ENCODE measurements around the gene CHMP2A. TPM values are rescaled to one million over a fixed set of nuclear protein-coding genes. Genes with fewer than 3 reads are reported as not detected.
"Not testable (repeated sequence)": the region's sequence is repeated elsewhere in the genome, so short reads cannot be mapped to it uniquely, and the experiment has no call there.

Gene CHMP2A
- total and polyA plus RNA-seq, 4 donors, result 87.7 to 309 (median 192) TPM

DNA sequence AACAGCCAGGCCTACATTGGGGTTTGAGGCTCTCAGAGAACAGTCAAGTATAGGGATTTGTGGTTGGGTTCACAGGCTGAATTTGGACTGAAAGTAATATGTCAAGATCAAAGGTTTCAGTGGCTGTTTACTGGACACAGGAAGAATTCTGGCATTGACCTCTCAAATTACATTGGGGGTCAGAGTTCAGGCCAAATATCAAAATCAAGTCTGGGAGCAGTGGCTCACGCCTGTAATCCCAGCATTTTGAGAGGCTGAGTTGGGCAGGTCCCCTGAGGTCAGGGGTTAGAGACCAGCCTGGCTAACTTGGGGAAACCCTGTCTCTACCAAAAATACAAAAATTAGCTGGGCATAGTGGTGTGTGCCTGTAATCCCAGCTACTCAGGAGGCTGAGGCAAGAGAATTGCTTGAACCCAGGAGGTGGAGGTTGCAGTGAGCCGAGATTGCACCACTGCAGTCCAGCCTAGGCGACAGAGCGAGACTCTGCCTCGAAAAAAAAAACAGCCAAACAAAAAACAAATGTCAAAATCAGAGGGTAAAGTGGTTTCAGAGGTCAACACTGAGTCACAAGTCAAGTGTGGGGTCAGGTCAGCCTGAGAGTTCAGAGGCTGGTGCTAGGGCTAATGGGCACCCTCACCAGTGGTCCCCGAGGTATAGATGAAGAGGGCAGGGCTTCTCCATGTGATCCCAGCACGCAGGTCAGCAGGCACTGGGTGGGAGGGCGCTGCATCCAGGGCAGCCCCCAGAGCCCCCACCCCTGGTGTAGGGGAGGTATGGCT, 44.6 kb downstream of the CHMP2A start:
- Histone ChIP-seq H3K36me3 (ENCODE audit: control insufficient read depth in 4 of 4, insufficient read depth in 4 of 4, low read length in 4 of 4) (no peaks in the 10 kb centered on the region), H3K27ac (ENCODE audit: low read depth in 1 of 2, low read length in 1 of 2) (no peak overlapping the region), H3K9me3 (ENCODE audit: control insufficient read depth in 4 of 4, insufficient read depth in 3 of 4, low read length in 3 of 4) (no peaks in the 10 kb centered on the region), H3K9ac (ENCODE audit: insufficient read depth in 1 of 2, low read length in 2 of 2) (no peak overlapping the region), H3K4me3 (no peak overlapping the region), H3K27me3 (ENCODE audit: control insufficient read depth in 3 of 3, insufficient read depth in 3 of 3, low read length in 2 of 3) (no peaks in the 10 kb centered on the region), H3K4me1 (ENCODE audit: control insufficient read depth in 5 of 5, insufficient read depth in 5 of 5, low read length in 5 of 5) (peaks cover 0 to 9% (median 2%) of the 10 kb centered on the region in 5 donors)
- no peak for ATAC-seq (ENCODE audit: insufficient read depth, low FRiP score)
- no peak for DNase-seq
- 81 to 88% methylated on average over 8 of the region's 8 CpGs for WGBS, 2 donors
- no peak for TF ChIP-seq CTCF (IDR thresholded peaks at IDR 0.05; ENCODE audit: control extremely low read depth, extremely low read depth)

DNA sequence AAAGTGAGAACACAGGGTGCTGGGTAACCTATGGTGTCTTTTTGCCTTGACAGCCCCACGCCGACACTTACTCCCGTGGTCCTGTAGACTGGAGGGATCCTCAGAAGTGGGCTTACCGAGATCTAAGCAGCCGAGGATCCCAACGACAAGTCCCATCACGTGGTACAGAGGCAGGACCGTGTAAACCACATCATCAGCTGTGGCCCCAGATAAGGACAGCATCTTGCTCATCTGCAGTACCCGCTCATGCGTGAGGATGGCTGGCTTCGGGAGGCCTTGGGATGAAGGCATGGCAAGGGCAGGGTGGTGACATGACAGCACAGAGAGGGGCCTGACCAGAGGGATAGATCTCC, 45.2 kb downstream of the CHMP2A start:
- 87 to 91% methylated on average over 11 of the region's 11 CpGs for WGBS, 2 donors

GRCh38 chr19:58507602-58508223, 47.2 kb downstream of the CHMP2A start:
- H3K4me3 ChIP-seq; H3K27me3 ChIP-seq (ENCODE audit: control insufficient read depth in 3 of 3, insufficient read depth in 3 of 3, low read length in 2 of 3); H3K36me3 ChIP-seq (ENCODE audit: control insufficient read depth in 4 of 4, insufficient read depth in 4 of 4, low read length in 4 of 4); H3K9ac ChIP-seq (ENCODE audit: insufficient read depth in 1 of 2, low read length in 2 of 2); H3K9me3 ChIP-seq (ENCODE audit: control insufficient read depth in 4 of 4, insufficient read depth in 3 of 4, low read length in 3 of 4); DNase-seq; ATAC-seq (ENCODE audit: insufficient read depth, low FRiP score); H3K27ac ChIP-seq (ENCODE audit: low read depth in 1 of 2, low read length in 1 of 2); H3K4me1 ChIP-seq (ENCODE audit: control insufficient read depth in 5 of 5, insufficient read depth in 5 of 5, low read length in 5 of 5): not testable (repeated sequence)
- 76 to 88% methylated on average over 7 of the region's 8 CpGs for WGBS, 2 donors

More for the DNA sequence above, 45.2 kb downstream of the CHMP2A start:
- TF ChIP-seq CTCF (IDR thresholded peaks at IDR 0.05; ENCODE audit: control extremely low read depth, extremely low read depth), result no peak
- Histone ChIP-seq H3K9me3 (ENCODE audit: control insufficient read depth in 4 of 4, insufficient read depth in 3 of 4, low read length in 3 of 4) (no peaks in the 10 kb centered on the region), H3K27ac (ENCODE audit: low read depth in 1 of 2, low read length in 1 of 2) (no peak overlapping the region), H3K27me3 (ENCODE audit: control insufficient read depth in 3 of 3, insufficient read depth in 3 of 3, low read length in 2 of 3) (no peaks in the 10 kb centered on the region), H3K9ac (ENCODE audit: insufficient read depth in 1 of 2, low read length in 2 of 2) (no peak overlapping the region), H3K4me1 (ENCODE audit: control insufficient read depth in 5 of 5, insufficient read depth in 5 of 5, low read length in 5 of 5) (peaks cover 0 to 8% (median 2%) of the 10 kb centered on the region in 5 donors), H3K4me3 (no peak overlapping the region), H3K36me3 (ENCODE audit: control insufficient read depth in 4 of 4, insufficient read depth in 4 of 4, low read length in 4 of 4) (no peaks in the 10 kb centered on the region)
- no peak for ATAC-seq (ENCODE audit: insufficient read depth, low FRiP score)
- no peak for DNase-seq

Small RNA genes within 50 kb of the gene (small RNA-seq; reads per million reads assigned to genes)
- not detected for gene MIR6807 (ENCODE audit: low replicate concordance)
- not detected for gene RN7SL525P (ENCODE audit: low replicate concordance)

Other genes with a start within 250 kb of the CHMP2A start
- gene ERVK3-1, start 249.7 kb downstream of the CHMP2A start, total RNA-seq, result 10 to 100 TPM; 31.8 to 58.8 TPM
- 10 to 100 TPM; 38.0 to 38.1 TPM for gene ERVK3-1, start 249.7 kb downstream of the CHMP2A start, polyA plus RNA-seq
- gene ZSCAN22, start 228.1 kb downstream of the CHMP2A start, total RNA-seq, result 1 to 10 TPM; 3.7 TPM
- 1 to 10 TPM in 1 of 2 donors, under 1 TPM in 1; 0.93 to 1.1 TPM for gene ZSCAN22, start 228.1 kb downstream of the CHMP2A start, polyA plus RNA-seq
- 10 to 100 TPM in 1 of 2 donors, 1 to 10 TPM in 1; 1.2 to 16.4 TPM for gene A1BG, start 201.6 kb downstream of the CHMP2A start, total RNA-seq
- 10 to 100 TPM; 20.9 to 53.4 TPM for gene A1BG, start 201.6 kb downstream of the CHMP2A start, polyA plus RNA-seq
- gene ZNF497, start 192.4 kb downstream of the CHMP2A start, total RNA-seq, result 1 to 10 TPM; 3.5 to 3.8 TPM
- gene ZNF497, start 192.4 kb downstream of the CHMP2A start, polyA plus RNA-seq, result 1 to 10 TPM in 1 of 2 donors, under 1 TPM in 1; 0.97 to 1.3 TPM
- gene ZNF837, start 174.1 kb downstream of the CHMP2A start, total RNA-seq, result 1 to 10 TPM; 2.5 to 3.2 TPM
- 1 to 10 TPM; 1.7 to 2.9 TPM for gene ZNF837, start 174.1 kb downstream of the CHMP2A start, polyA plus RNA-seq
- gene RPS5, start 167.8 kb downstream of the CHMP2A start, total RNA-seq, result 1,000 to 10,000 TPM in 1 of 2 donors, 100 to 1,000 TPM in 1; 927 to 1,036 TPM
- gene RPS5, start 167.8 kb downstream of the CHMP2A start, polyA plus RNA-seq, result 1,000 to 10,000 TPM; 1,145 to 1,802 TPM
- gene RNF225, start 159.4 kb downstream of the CHMP2A start, total RNA-seq, result 1 to 10 TPM in 1 of 2 donors, under 1 TPM in 1; 0.26 to 1.5 TPM
- under 1 TPM in 1 of 2 donors, not detected in 1; 0.14 TPM for gene RNF225, start 159.4 kb downstream of the CHMP2A start, polyA plus RNA-seq
- 10 to 100 TPM; 14.4 to 16.9 TPM for gene ZNF584, start 146.5 kb downstream of the CHMP2A start, total RNA-seq
- 10 to 100 TPM in 1 of 2 donors, 1 to 10 TPM in 1; 6.0 to 13.1 TPM for gene ZNF584, start 146.5 kb downstream of the CHMP2A start, polyA plus RNA-seq
- 1 to 10 TPM; 4.4 to 7.4 TPM for gene ZNF132, start 115.0 kb downstream of the CHMP2A start, total RNA-seq
- 1 to 10 TPM; 1.0 to 1.4 TPM for gene ZNF132, start 115.0 kb downstream of the CHMP2A start, polyA plus RNA-seq
- 1 to 10 TPM; 8.2 to 9.3 TPM for gene ZNF324B, start 103.5 kb downstream of the CHMP2A start, total RNA-seq
- 1 to 10 TPM; 2.8 to 3.9 TPM for gene ZNF324B, start 103.5 kb downstream of the CHMP2A start, polyA plus RNA-seq
- gene ZNF324, start 88.0 kb downstream of the CHMP2A start, total RNA-seq, result 10 to 100 TPM; 12.4 to 13.9 TPM
- 1 to 10 TPM; 4.6 to 5.3 TPM for gene ZNF324, start 88.0 kb downstream of the CHMP2A start, polyA plus RNA-seq
- 10 to 100 TPM; 12.5 to 12.9 TPM for gene ZNF446, start 78.8 kb downstream of the CHMP2A start, total RNA-seq
- gene ZNF446, start 78.8 kb downstream of the CHMP2A start, polyA plus RNA-seq, result 1 to 10 TPM; 8.3 to 9.5 TPM
- gene SLC27A5, start 43.1 kb downstream of the CHMP2A start, total RNA-seq, result 10 to 100 TPM in 1 of 2 donors, 1 to 10 TPM in 1; 7.9 to 11.3 TPM
- gene SLC27A5, start 43.1 kb downstream of the CHMP2A start, polyA plus RNA-seq, result 10 to 100 TPM; 14.6 to 19.0 TPM
- 10 to 100 TPM in 1 of 2 donors, 1 to 10 TPM in 1; 6.0 to 20.2 TPM for gene ZBTB45, start 35.3 kb downstream of the CHMP2A start, total RNA-seq
- gene ZBTB45, start 35.3 kb downstream of the CHMP2A start, polyA plus RNA-seq, result 1 to 10 TPM; 7.7 to 9.6 TPM
- gene TRIM28, start 11.0 kb downstream of the CHMP2A start, total RNA-seq, result 100 to 1,000 TPM; 171 to 250 TPM
- 100 to 1,000 TPM; 175 to 188 TPM for gene TRIM28, start 11.0 kb downstream of the CHMP2A start, polyA plus RNA-seq
- gene UBE2M, start 3.5 kb upstream of the CHMP2A start, total RNA-seq, result 10 to 100 TPM; 25.9 to 55.6 TPM
- gene UBE2M, start 3.5 kb upstream of the CHMP2A start, polyA plus RNA-seq, result 10 to 100 TPM; 55.7 to 60.7 TPM
- gene MZF1, start 18.2 kb upstream of the CHMP2A start, total RNA-seq, result 10 to 100 TPM; 28.4 to 37.5 TPM
- 10 to 100 TPM; 19.2 to 31.7 TPM for gene MZF1, start 18.2 kb upstream of the CHMP2A start, polyA plus RNA-seq